ENCODE data around the gene WDTC1.

- TF ChIP-seq, protein P1, sequence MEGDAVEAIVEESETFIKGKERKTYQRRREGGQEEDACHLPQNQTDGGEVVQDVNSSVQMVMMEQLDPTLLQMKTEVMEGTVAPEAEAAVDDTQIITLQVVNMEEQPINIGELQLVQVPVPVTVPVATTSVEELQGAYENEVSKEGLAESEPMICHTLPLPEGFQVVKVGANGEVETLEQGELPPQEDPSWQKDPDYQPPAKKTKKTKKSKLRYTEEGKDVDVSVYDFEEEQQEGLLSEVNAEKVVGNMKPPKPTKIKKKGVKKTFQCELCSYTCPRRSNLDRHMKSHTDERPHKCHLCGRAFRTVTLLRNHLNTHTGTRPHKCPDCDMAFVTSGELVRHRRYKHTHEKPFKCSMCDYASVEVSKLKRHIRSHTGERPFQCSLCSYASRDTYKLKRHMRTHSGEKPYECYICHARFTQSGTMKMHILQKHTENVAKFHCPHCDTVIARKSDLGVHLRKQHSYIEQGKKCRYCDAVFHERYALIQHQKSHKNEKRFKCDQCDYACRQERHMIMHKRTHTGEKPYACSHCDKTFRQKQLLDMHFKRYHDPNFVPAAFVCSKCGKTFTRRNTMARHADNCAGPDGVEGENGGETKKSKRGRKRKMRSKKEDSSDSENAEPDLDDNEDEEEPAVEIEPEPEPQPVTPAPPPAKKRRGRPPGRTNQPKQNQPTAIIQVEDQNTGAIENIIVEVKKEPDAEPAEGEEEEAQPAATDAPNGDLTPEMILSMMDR (IDR thresholded peaks at IDR 0.05) = no peak
- TF ChIP-seq POLR2A (IDR thresholded peaks at IDR 0.05) = no peak
These were observed 90.9 kb downstream of the WDTC1 start for GRCh38 chr1:27325286-27325685.
